ENCODE measurements around the gene ANO2. TPM values are rescaled to one million over a fixed set of nuclear protein-coding genes. Genes with fewer than 3 reads are reported as not detected.

The ANO2 gene
- total RNA-seq, 1 experiment from 2014 or later: not detected

GRCh38 chr12:5515458-5515857, 429.6 kb downstream of the ANO2 start:
- Histone ChIP-seq H3K27me3 (ENCODE audit: low read length) (peaks cover 6% of the 10 kb centered on the region; the same call in 1 of the 2 replicates), H3K4me3 (ENCODE audit: low read length) (no peak overlapping the region), H3K9ac (ENCODE audit: low read length) (no peak overlapping the region), H3F3A (ENCODE audit: low read length, unreplicated experiment) (no peaks in the 10 kb centered on the region), H3K79me2 (ENCODE audit: low read length) (no peaks in the 10 kb centered on the region), H2AFZ (ENCODE audit: low read length) (no peak overlapping the region), H3K4me1 (ENCODE audit: insufficient read depth, low read length) (no peaks in the 10 kb centered on the region), H3K9me2 (replicated peaks; ENCODE audit: low read length) (no peaks in the 10 kb centered on the region), H3K27ac (ENCODE audit: low read length) (no peak overlapping the region), H3K36me3 (ENCODE audit: low read depth, low read length) (no peaks in the 10 kb centered on the region), H3K4me2 (ENCODE audit: low read length) (no peak overlapping the region), H4K20me1 (ENCODE audit: low read length) (no peaks in the 10 kb centered on the region), H3K9me3 (ENCODE audit: low read length) (no peaks in the 10 kb centered on the region)
- TF ChIP-seq EZH2phosphoT487 (IDR thresholded peaks at IDR 0.05; ENCODE audit: borderline replicate concordance, low read length): no peak
- TF ChIP-seq, protein P1, sequence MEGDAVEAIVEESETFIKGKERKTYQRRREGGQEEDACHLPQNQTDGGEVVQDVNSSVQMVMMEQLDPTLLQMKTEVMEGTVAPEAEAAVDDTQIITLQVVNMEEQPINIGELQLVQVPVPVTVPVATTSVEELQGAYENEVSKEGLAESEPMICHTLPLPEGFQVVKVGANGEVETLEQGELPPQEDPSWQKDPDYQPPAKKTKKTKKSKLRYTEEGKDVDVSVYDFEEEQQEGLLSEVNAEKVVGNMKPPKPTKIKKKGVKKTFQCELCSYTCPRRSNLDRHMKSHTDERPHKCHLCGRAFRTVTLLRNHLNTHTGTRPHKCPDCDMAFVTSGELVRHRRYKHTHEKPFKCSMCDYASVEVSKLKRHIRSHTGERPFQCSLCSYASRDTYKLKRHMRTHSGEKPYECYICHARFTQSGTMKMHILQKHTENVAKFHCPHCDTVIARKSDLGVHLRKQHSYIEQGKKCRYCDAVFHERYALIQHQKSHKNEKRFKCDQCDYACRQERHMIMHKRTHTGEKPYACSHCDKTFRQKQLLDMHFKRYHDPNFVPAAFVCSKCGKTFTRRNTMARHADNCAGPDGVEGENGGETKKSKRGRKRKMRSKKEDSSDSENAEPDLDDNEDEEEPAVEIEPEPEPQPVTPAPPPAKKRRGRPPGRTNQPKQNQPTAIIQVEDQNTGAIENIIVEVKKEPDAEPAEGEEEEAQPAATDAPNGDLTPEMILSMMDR (conservative IDR thresholded peaks at IDR 0.05; ENCODE audit: low read depth, low read length): no peak
- no peak for TF ChIP-seq EZH2 (IDR thresholded peaks at IDR 0.05; ENCODE audit: low read length, unreplicated experiment)
- BruUV-seq (replicated peaks): no TSS peak
- ATAC-seq (no peak), DNase-seq (no peak)
- ChIA-PET POLR2A (ENCODE audit: unreplicated experiment) (no interaction called here), CTCF (no interaction called here)
- intact Hi-C loops (cut with micrococcal nuclease): no loop called here

- H3K36me3 ChIP-seq (ENCODE audit: low read depth, low read length): no peaks in the 10 kb centered on the region
- H3K4me1 ChIP-seq (ENCODE audit: insufficient read depth, low read length): no peaks in the 10 kb centered on the region
- H3K27ac ChIP-seq (ENCODE audit: low read length): no peak overlapping the region
- H3F3A ChIP-seq (ENCODE audit: low read length, unreplicated experiment): no peaks in the 10 kb centered on the region
- no peaks in the 10 kb centered on the region for H3K9me2 ChIP-seq (replicated peaks; ENCODE audit: low read length)
- H2AFZ ChIP-seq (ENCODE audit: low read length): no peak overlapping the region
- no TSS peak for BruUV-seq (replicated peaks)
- POLR2A ChIA-PET (ENCODE audit: unreplicated experiment): no interaction called here
- CTCF ChIA-PET: no interaction called here
- H3K79me2 ChIP-seq (ENCODE audit: low read length): no peaks in the 10 kb centered on the region
- TF ChIP-seq EZH2 (IDR thresholded peaks at IDR 0.05; ENCODE audit: low read length, unreplicated experiment) (no peak), EZH2phosphoT487 (IDR thresholded peaks at IDR 0.05; ENCODE audit: borderline replicate concordance, low read length) (no peak)
- TF ChIP-seq, protein P1 (conservative IDR thresholded peaks at IDR 0.05; ENCODE audit: low read depth, low read length): no peak
- no peak overlapping the region for H3K9ac ChIP-seq (ENCODE audit: low read length)
- DNase-seq (no peak), ATAC-seq (no peak)
- no peaks in the 10 kb centered on the region for H3K9me3 ChIP-seq (ENCODE audit: low read length)
- no peaks in the 10 kb centered on the region for H4K20me1 ChIP-seq (ENCODE audit: low read length)
- intact Hi-C loops (cut with micrococcal nuclease): no loop called here
- H3K4me2 ChIP-seq (ENCODE audit: low read length): no peak overlapping the region
- peaks cover 6% of the 10 kb centered on the region; the same call in 1 of the 2 replicates for H3K27me3 ChIP-seq (ENCODE audit: low read length)
- H3K4me3 ChIP-seq (ENCODE audit: low read length): no peak overlapping the region
Observed at GRCh38 chr12:5514545-5514944, 430.5 kb downstream of the ANO2 start.

GRCh38 chr12:5514016-5514415, 431.0 kb downstream of the ANO2 start:
- intact Hi-C loops (cut with micrococcal nuclease): no loop called here
- TF ChIP-seq EZH2phosphoT487 (IDR thresholded peaks at IDR 0.05; ENCODE audit: borderline replicate concordance, low read length): no peak
- TF ChIP-seq, protein P1 (conservative IDR thresholded peaks at IDR 0.05; ENCODE audit: low read depth, low read length): no peak
- TF ChIP-seq EZH2 (IDR thresholded peaks at IDR 0.05; ENCODE audit: low read length, unreplicated experiment): no peak

More at GRCh38 chr12:5514016-5514415, 431.0 kb downstream of the ANO2 start:
- Histone ChIP-seq H3K4me1 (ENCODE audit: insufficient read depth, low read length) (no peaks in the 10 kb centered on the region), H3K4me2 (ENCODE audit: low read length) (no peak overlapping the region), H3K9ac (ENCODE audit: low read length) (no peak overlapping the region), H3K27me3 (ENCODE audit: low read length) (peaks cover 6% of the 10 kb centered on the region; the same call in 1 of the 2 replicates), H3K9me2 (replicated peaks; ENCODE audit: low read length) (no peaks in the 10 kb centered on the region), H3K79me2 (ENCODE audit: low read length) (no peaks in the 10 kb centered on the region), H3K9me3 (ENCODE audit: low read length) (no peaks in the 10 kb centered on the region), H3K36me3 (ENCODE audit: low read depth, low read length) (no peaks in the 10 kb centered on the region), H4K20me1 (ENCODE audit: low read length) (no peaks in the 10 kb centered on the region), H2AFZ (ENCODE audit: low read length) (no peak overlapping the region), H3F3A (ENCODE audit: low read length, unreplicated experiment) (no peaks in the 10 kb centered on the region), H3K4me3 (ENCODE audit: low read length) (no peak overlapping the region), H3K27ac (ENCODE audit: low read length) (no peak overlapping the region)
- CTCF ChIA-PET: no interaction called here
- POLR2A ChIA-PET (ENCODE audit: unreplicated experiment): no interaction called here
- BruUV-seq (replicated peaks): no TSS peak
- no peak for ATAC-seq
- no peak for DNase-seq
